ENCODE data around the gene IGF2BP2. TPM values are rescaled to one million over a fixed set of nuclear protein-coding genes. Genes with fewer than 3 reads are reported as not detected.

The IGF2BP2 gene
- total and polyA plus RNA-seq, 11 donors: 5.9 to 21.8 (median 16.8) TPM

DNA sequence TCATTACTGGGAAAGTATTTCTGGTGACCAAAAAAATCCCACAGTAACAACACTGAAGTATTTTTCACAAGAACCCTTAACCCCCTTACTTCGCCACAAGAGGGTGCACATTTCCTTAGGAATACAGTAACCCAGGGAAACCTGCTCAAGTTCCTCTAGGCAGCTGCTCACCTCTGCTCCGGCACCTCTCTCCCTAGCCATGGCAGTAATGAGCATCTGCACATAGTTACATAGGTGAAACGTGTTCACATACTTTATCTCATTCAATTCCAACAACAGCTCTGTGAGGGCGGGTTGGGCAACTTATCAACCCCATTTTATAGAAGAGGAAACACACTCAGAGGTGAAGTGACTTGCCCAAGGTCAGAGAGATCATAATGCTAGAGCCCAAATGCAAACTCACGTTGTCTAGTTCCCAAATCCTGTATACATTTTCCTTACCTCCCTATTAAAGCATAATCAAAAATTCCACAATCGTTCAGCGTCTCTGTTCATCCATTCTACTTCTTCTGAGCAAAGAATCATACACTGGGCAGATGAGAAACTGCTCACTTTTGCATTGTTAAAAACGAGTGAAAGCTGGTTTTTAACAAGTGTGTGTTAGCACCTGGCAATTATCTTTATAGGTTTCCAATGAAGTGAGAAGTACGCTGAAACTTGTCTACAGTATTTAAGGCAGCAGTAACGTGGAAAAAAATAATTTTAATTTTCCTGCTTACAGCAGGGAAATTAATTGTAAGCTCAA lies 90.7 kb downstream of the IGF2BP2 start:
- Histone ChIP-seq H3K4me3 (no peak overlapping the region), H3K36me3 (no peaks in the 10 kb centered on the region), H3K4me1 (peaks cover 0 to 7% (median 0%) of the 10 kb centered on the region in 12 donors), H3K27ac (no peak overlapping the region), H3K27me3 (no peaks in the 10 kb centered on the region), H3K9me3 (no peaks in the 10 kb centered on the region)
- TF ChIP-seq, protein P1, sequence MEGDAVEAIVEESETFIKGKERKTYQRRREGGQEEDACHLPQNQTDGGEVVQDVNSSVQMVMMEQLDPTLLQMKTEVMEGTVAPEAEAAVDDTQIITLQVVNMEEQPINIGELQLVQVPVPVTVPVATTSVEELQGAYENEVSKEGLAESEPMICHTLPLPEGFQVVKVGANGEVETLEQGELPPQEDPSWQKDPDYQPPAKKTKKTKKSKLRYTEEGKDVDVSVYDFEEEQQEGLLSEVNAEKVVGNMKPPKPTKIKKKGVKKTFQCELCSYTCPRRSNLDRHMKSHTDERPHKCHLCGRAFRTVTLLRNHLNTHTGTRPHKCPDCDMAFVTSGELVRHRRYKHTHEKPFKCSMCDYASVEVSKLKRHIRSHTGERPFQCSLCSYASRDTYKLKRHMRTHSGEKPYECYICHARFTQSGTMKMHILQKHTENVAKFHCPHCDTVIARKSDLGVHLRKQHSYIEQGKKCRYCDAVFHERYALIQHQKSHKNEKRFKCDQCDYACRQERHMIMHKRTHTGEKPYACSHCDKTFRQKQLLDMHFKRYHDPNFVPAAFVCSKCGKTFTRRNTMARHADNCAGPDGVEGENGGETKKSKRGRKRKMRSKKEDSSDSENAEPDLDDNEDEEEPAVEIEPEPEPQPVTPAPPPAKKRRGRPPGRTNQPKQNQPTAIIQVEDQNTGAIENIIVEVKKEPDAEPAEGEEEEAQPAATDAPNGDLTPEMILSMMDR (IDR thresholded peaks at IDR 0.05): peak in 11 of 12 donors; percentile 27 to 55 (median 48)
- no peak for TF ChIP-seq POLR2A (IDR thresholded peaks at IDR 0.05)
- 65 to 74% (median 70%) methylated on average over 10 of the region's 10 CpGs for WGBS, 4 donors
- intact Hi-C loops (cut with DNase I): loop anchor here in 4 of 10 donors (5.0 to 10.0 kb wide), 4 partner anchors 88 to 211 kb away; partner anchors contain the start of genes IGF2BP2 (in 2 of the 4) and TRA2B (in 1 of the 4)
- ATAC-seq (peak in 3 of 4 donors; percentile 66 to 76 (median 72)), DNase-seq (peak in 3 of 5 donors; percentile 15 to 39 (median 32))

DNA sequence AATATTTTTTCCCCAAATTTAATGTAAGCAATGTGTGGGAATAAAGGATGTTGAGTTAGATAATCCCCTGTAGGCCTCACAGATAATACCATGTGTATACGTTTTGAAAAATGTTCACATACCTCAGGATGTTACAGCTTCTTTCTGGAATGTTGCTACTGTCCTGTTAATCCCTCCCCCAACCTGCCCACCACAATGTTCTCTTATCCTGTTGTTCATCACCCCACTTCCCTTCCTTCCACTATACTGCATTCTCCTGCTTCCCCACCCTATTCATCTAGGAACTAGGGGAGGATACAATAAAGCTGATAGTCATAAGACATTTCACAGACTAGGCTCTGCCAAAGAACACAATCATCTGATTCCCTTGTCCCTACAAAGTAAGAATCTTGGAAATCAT lies 92.1 kb downstream of the IGF2BP2 start:
- intact Hi-C loops (cut with DNase I): loop anchor here in 4 of 10 donors (5.0 to 10.0 kb wide), 4 partner anchors 90 to 212 kb away; partner anchors contain the start of genes IGF2BP2 (in 2 of the 4) and TRA2B (in 1 of the 4)
- H3K4me1 ChIP-seq: peaks cover 0 to 7% (median 0%) of the 10 kb centered on the region in 12 donors
- H3K27me3 ChIP-seq: no peaks in the 10 kb centered on the region
- H3K4me3 ChIP-seq: no peak overlapping the region
- H3K9me3 ChIP-seq: no peaks in the 10 kb centered on the region
- ATAC-seq: no peak
- H3K27ac ChIP-seq: no peak overlapping the region
- H3K36me3 ChIP-seq: no peaks in the 10 kb centered on the region
- no peak for DNase-seq
- TF ChIP-seq, protein P1 (IDR thresholded peaks at IDR 0.05): no peak
- TF ChIP-seq POLR2A (IDR thresholded peaks at IDR 0.05): no peak
- 36 to 50% (median 41%) methylated on average over 1 of the region's 1 CpG for WGBS, 4 donors

DNA sequence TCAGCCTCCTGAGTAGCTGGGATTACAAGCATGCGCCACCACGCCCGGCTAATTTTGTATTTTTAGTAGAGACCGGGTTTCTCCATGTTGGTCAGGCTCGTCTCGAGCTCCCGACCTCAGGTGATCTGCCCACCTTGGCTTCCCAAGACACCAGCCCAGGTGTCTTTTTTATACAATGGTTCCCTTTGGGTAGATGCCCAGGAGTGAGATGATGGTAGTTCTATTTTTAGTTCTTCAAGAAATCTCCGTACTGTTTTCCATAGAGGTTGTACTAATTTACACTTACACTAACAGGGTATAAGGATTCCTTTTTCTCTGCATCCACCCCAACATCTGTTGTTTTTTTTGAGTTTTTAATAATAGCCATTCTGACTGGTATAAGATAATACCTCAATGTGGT lies 94.3 kb downstream of the IGF2BP2 start:
- no peaks in the 10 kb centered on the region for H3K36me3 ChIP-seq
- H3K9me3 ChIP-seq: no peaks in the 10 kb centered on the region
- no peak overlapping the region for H3K27ac ChIP-seq
- ATAC-seq (peak in 1 of 4 donors; percentile 18), DNase-seq (no peak)
- TF ChIP-seq POLR2A (IDR thresholded peaks at IDR 0.05): no peak
- TF ChIP-seq, protein P1 (IDR thresholded peaks at IDR 0.05): no peak
- H3K4me3 ChIP-seq: no peak overlapping the region
- intact Hi-C loops (cut with DNase I): loop anchor here in 4 of 10 donors (5.0 to 10.0 kb wide), 4 partner anchors 92 to 214 kb away; partner anchors contain the start of genes IGF2BP2 (in 2 of the 4) and TRA2B (in 1 of the 4)
- 85 to 92% (median 89%) methylated on average over 8 of the region's 8 CpGs for WGBS, 4 donors
- no peaks in the 10 kb centered on the region for H3K27me3 ChIP-seq
- H3K4me1 ChIP-seq: peaks cover 0 to 7% (median 0%) of the 10 kb centered on the region in 12 donors
